Measurements from ENCODE around the gene BMP2. TPM values are rescaled to one million over a fixed set of nuclear protein-coding genes. Genes with fewer than 3 reads are reported as not detected.

The BMP2 gene
- total RNA-seq, 2 donors from 2014 or later, result 37.1 to 60.4 TPM

DNA sequence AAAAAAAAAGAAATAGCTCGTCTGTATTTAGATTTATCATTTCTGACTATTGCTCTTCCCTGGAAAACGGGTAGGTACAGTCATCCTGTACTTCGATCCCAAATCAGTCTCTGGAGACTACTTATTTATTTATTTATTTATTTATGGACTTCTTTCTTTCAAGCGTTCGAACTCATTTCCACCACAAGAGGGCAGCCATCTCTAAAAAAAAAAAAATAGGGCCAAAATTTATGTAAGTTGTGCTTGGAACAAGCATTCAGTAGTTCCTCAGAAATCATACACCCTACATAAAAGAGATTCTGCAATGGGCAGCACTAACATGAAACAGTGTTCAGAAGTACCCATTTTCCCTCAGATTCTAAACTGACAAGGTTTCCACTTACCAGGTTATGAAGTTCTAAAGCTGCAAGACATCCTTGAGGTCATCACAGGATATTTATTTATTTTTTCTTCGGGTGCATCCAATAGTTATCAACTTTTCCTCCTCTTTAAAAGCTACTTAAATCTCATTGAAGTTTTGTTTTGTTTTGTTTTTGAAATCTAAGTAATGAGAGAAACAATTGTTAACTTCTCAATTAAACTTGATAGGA, 1.9 kb upstream of the BMP2 start:
- DNase-seq (no peak), ATAC-seq (no peak)
- intact Hi-C loops (cut with DNase I, micrococcal nuclease), result no loop called here

GRCh38 chr20:6766433-6766832, 1.1 kb upstream of the BMP2 start:
- ATAC-seq (peak; percentile 29), DNase-seq (peak; percentile 28 to 40)
- intact Hi-C loops (cut with DNase I, micrococcal nuclease), result no loop called here

DNA sequence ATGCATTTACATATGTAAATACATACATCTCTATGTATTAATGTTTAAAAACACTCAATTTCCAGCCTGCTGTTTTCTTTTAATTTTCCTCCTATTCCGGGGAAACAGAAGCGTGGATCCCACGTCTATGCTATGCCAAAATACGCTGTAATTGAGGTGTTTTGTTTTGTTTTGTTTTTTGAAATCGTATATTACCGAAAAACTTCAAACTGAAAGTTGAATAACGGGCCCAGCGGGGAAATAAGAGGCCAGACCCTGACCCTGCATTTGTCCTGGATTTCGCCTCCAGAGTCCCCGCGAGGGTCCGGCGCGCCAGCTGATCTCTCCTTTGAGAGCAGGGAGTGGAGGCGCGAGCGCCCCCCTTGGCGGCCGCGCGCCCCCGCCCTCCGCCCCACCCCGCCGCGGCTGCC, 355 bp upstream of the BMP2 start:
- ATAC-seq (no peak), DNase-seq (no peak)
- intact Hi-C loops (cut with DNase I, micrococcal nuclease), result no loop called here

DNA sequence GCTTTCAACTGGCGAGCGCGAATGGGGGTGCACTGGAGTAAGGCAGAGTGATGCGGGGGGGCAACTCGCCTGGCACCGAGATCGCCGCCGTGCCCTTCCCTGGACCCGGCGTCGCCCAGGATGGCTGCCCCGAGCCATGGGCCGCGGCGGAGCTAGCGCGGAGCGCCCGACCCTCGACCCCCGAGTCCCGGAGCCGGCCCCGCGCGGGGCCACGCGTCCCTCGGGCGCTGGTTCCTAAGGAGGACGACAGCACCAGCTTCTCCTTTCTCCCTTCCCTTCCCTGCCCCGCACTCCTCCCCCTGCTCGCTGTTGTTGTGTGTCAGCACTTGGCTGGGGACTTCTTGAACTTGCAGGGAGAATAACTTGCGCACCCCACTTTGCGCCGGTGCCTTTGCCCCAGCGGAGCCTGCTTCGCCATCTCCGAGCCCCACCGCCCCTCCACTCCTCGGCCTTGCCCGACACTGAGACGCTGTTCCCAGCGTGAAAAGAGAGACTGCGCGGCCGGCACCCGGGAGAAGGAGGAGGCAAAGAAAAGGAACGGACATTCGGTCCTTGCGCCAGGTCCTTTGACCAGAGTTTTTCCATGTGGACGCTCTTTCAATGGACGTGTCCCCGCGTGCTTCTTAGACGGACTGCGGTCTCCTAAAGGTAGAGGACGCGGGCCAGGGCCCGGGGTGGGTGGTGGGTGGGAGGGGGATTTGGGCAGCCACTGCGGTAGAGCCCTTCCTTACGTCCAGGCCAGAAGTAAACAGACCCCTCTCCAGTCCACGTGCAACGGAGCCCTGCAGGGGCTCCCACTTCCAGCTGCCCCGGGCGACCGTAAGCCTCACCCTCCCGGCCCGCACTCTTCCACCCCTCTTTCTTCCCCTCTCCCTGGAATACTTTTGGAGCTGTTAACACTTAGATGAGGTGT, 998 bp downstream of the BMP2 start:
- intact Hi-C loops (cut with DNase I, micrococcal nuclease), result no loop called here
- peak in 1 of 2 donors; percentile 50 for DNase-seq
- peak; percentile 18 for ATAC-seq

DNA sequence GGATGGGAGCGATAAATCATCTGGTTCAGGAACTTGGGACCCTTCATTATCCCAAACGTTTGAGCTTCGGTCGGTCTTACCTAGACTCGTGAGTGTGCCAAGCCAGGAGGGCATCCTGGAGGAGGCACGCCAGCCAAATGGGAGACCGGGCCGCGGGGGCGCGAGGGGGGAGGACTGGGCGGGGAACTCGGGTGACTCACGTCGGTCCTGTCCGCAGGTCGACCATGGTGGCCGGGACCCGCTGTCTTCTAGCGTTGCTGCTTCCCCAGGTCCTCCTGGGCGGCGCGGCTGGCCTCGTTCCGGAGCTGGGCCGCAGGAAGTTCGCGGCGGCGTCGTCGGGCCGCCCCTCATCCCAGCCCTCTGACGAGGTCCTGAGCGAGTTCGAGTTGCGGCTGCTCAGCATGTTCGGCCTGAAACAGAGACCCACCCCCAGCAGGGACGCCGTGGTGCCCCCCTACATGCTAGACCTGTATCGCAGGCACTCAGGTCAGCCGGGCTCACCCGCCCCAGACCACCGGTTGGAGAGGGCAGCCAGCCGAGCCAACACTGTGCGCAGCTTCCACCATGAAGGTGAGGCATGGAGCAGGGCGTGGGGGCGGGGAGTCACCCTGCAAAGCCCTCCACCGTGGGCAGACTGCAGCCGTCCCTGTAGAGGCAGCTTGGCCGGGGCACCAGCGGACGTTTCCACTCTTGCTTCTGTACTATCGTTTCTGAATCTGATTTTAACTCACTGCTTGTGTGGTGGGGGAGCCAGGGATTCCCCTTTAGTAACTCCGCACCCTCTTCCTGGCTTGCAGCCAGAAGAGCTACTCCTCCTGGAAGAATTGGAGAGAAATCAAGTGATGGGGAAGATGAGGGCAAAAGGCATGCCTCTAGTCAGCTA, 2.7 kb downstream of the BMP2 start:
- peak; percentile 25 for ATAC-seq
- DNase-seq, result peak; percentile 71 to 76
- intact Hi-C loops (cut with DNase I, micrococcal nuclease), result no loop called here

GRCh38 chr20:6770786-6771100, 3.3 kb downstream of the BMP2 start:
- ATAC-seq, result no peak
- intact Hi-C loops (cut with DNase I, micrococcal nuclease), result no loop called here
- DNase-seq, result no peak

DNA sequence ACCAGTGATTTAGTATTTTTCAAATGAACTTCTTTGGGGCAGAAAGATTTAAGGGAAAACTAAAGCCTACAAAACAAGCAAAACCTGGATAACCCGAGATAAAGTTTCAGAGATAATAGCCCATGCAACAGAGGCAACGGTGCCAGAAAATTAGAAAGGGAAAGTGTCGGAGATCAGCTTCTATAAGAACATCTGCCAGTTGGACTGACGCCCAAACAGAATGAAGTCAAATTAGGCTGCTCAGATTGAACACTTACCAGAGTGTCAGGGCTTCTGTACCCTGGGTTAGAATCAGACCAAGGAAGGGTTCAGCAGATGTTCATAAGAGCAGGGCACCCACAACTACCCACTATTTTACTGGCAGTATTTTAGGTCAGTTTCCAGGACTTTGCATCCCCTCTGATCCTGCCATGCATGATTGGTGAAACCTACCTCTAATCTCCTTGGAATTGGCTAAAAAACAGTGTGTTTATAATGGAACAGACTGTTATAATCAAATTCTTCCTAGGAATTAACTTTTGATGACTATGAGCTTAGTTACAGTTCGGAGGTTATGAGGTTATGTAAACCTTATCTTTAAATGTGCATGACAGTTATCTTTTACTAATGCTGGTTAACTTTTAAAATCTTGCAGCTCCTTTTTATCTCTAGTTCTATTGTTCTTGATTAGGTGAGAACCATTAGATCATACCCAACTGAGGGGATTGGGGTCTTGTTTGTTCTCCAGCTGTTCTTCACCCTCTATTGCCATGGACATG, 13.1 kb downstream of the BMP2 start:
- peak in 1 of 2 donors; percentile 15 for DNase-seq
- ATAC-seq, result no peak
- intact Hi-C loops (cut with DNase I, micrococcal nuclease), result no loop called here

GRCh38 chr20:6783752-6784151, 16.3 kb downstream of the BMP2 start:
- intact Hi-C loops (cut with DNase I, micrococcal nuclease), result no loop called here
- DNase-seq (no peak), ATAC-seq (peak; percentile 16)

GRCh38 chr20:6784210-6784631, 16.7 kb downstream of the BMP2 start:
- DNase-seq (peak in 1 of 2 donors; percentile 51), ATAC-seq (peak; percentile 81)
- intact Hi-C loops (cut with DNase I, micrococcal nuclease), result no loop called here

DNA sequence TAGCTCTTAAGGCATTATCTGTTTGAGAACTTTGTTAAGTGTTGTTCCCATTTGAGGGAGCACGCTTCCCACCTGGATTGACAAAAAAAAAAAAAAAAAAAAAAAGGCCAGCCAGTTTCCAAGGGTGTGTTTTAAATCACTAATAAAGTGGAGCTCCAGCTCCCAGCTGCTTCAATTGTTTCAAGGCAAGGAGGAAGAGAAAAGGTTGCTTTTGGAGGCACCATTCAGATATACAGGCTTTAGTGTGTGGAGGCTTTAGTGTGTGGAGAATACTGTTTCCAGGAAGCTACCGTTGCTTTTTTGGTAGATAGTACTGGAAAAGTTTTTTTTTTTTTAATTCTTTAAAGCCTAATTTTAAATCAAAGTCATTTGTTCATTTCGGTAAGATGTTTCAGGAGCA, 17.3 kb downstream of the BMP2 start:
- intact Hi-C loops (cut with DNase I, micrococcal nuclease), result no loop called here
- DNase-seq (no peak), ATAC-seq (peak; percentile 59)

- ATAC-seq (no peak), DNase-seq (no peak)
- intact Hi-C loops (cut with DNase I, micrococcal nuclease), result no loop called here
Observed at GRCh38 chr20:6786548-6786947, 19.1 kb downstream of the BMP2 start.

GRCh38 chr20:6792789-6793188, 25.3 kb downstream of the BMP2 start:
- ATAC-seq, result peak; percentile 53
- no peak for DNase-seq
- intact Hi-C loops (cut with DNase I, micrococcal nuclease), result no loop called here

- DNase-seq (no peak), ATAC-seq (no peak)
- intact Hi-C loops (cut with DNase I, micrococcal nuclease), result no loop called here
Observed at GRCh38 chr20:6802227-6802626, 34.7 kb downstream of the BMP2 start.

GRCh38 chr20:6806275-6806674, 38.8 kb downstream of the BMP2 start:
- intact Hi-C loops (cut with DNase I, micrococcal nuclease), result no loop called here
- no peak for ATAC-seq
- DNase-seq, result no peak

DNA sequence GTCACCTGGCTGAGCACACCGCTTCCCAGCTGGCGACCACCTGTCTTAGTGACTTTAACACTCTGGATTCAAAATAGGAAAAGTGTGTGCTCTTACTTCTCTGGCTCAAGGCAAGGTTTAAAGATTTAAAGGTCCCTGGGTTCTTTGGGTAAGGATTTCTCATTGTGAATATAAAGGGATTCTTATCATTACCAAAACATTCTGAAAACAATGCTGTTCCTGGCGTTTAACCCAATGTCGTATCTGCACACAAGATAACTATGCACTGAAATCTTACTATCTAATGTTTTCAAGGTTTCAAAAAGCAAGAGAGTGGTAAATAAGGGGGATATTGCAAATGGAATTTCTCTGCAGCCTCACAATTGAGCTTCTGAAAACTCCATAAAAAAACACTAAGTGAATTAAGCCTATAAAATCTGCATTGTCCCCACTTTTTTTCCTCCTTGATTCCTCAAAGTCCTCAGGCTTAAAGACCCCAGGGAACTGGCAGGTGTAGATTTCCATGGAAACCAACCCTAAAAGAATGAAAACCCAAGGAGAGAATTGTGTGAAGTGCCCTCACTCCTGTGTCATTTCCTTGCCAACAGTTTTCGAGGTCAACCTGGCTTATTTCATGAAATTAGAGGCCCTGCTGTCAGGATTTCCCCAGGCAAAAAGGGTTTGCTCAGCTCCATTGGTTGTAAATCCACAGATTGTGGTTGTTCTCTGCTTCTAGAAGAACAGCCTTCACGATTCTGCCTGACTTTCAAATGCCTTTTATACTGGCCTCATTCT, 44.0 kb downstream of the BMP2 start:
- intact Hi-C loops (cut with DNase I, micrococcal nuclease), result no loop called here
- DNase-seq, result no peak
- ATAC-seq, result no peak

GRCh38 chr20:6812530-6812929, 45.0 kb downstream of the BMP2 start:
- ATAC-seq (no peak), DNase-seq (no peak)
- intact Hi-C loops (cut with DNase I, micrococcal nuclease), result no loop called here

DNA sequence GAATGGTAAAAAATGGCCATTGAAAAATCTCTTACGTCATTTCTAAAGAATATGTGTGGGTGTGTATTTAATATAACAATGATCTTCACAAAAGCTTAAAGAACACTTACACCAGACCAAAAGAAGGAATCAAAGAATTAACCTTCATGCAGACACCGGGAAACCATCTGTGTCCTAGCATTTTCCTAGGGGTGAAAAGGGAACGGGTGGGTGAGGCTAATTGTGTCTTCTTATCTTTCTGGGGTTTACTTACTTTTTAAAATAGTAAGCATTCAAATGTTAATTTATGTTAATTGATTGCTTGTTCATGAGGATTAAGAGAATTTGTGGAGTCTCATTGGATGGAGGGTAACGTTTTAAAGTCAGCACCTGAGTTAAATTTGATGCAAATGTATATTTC, 47.5 kb downstream of the BMP2 start:
- ATAC-seq (no peak), DNase-seq (no peak)
- intact Hi-C loops (cut with DNase I, micrococcal nuclease), result no loop called here

Data from left colon (tissue), 2 donors.